Hair follicular keratinocyte (primary cell): ENCODE data around the gene IQCC. TPM values are rescaled to one million over a fixed set of nuclear protein-coding genes. Genes with fewer than 3 reads are reported as not detected.

Source experiments
- total RNA-seq: library from RNA; depleted of rRNA; stranded (reverse); fragments of >200 nt; gene quantifications from 2 replicates; pipeline ENCODE4 v1.2.3, GENCODE V29; 2015

Gene IQCC
- total RNA-seq, result 0.94 and 4.3 TPM in 2 replicates

DNA sequence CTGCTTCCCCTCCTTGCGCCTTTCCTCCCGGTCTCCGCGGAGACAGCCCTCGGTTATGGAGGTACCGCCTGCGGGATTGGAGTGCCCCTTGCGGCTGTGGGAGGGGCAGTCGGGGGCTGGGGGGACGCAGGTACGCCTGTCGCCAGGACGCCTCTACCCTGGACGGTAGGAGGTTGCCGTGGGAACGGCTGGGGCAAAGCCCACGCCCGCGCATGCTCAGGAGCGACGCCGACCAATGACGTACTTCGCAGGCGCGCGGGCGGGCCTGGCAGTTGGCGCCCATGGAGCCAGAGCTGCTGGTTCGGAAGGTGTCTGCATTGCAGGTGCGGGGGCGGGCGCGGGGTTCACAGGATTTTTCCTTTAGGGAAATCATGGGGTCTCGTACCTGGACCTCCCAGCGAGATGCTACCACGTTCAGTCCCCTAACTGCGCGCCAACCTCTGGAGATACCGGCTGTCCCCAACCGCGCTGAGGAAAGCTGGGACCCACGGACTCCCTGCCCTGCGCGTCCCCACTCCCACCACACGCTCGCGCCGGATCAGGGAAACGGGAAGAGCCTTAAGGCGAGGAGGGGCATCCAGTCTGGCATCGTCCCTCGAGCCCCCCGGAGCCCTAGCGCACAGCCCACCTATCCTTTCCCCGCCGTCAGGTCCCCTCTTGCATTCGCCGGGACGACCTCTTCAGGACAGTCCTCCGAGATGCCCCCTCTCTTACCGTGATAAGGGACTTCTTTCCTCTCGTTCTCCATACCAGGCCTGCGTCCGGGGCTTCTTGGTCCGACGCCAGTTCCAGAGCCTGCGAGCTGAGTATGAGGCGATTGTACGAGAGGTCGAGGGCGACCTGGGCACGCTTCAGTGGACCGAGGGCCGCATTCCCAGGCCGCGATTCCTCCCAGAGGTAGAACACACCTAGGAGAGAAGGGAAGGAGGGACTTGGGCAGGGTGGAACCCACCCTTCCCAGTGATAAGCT lies at the start of gene IQCC:
IQCC (plus strand) TSS at position 271 of the 970 bp plus-strand sequence; CDS start at position 282, 11 bp downstream.

DNA sequence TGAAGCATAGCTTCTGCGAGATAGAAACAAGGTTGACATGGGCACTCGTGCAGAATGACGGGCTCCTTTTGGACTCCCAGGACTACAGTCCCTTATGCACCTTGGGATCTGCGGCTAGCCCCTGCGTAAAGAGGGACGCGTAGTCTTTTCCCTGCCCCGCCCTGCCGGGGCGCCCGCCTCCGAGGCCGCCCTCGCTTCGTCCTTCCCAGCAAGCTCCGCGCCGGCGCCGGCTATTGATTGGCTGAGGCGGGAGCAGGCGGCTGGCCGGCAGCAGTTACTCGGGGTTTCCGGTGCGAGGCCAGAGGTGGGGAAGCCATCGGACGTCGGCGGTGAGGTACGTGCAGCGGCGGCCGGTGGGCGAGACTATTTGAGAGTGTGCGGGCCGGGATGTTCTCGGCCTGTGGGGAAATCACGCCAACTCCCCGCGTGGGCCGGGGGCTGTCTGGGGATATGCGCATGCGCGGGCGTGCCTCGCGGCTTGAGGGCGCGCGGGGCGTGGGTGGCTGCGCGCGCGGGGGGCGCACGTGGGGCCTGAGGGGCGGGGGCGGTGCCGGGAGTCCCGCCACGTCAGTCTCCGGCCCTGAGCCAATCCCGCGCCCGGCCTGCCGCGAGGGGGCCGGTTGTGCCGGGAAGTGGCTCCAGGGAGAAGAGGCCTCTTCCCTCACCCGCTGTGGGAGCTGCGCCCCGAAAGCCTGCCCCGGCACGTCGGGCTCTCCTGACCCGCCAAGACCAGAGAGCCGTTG lies 25.9 kb upstream of the IQCC start, which contains the start of gene TXLNA:
TXLNA (plus strand) TSS at position 233 of the 743 bp plus-strand sequence. CDS start 671 bp downstream, outside the sequence.

DNA sequence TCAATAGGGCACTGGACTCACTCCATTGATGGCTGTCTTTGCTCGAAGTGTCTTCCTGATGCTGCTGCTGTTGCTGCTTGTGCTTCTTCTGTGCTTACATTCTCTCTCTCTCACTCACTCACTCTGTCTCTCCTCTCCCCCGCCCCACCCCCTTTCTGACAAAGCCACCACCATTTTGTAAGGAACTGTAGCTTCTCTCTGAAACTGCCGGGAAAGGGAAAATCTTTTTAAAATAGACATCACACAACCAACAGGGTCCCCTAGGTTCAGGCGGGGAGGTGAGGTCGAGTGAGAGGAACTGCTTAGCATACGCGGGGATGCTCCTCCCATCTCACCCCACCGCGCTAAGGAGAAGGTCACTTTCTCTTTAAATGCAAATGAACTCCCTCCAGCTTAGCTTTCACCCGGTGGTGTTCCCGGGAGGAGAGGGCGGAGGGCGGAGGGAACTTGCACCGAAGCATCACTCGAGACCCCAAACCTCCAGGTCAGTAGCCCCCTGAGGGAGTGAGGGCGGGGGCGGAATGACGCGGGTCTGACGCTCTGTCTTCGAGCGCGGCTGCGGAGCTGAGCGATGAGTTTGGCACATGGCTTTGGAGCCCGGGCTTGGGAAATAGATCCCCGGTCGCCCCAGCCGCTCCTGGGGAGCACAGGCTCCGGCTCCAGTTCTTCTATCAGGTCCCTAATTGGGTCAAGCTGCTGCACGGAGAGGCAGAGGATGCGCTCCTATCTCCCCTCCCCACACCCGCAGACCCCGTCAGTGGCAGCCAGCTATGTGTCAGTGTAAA lies 5.1 kb upstream of the IQCC start, which contains the start of gene CCDC28B:
CCDC28B (plus strand) TSS at position 370 of the 785 bp plus-strand sequence. CDS start 1,341 bp downstream, outside the sequence.

DNA sequence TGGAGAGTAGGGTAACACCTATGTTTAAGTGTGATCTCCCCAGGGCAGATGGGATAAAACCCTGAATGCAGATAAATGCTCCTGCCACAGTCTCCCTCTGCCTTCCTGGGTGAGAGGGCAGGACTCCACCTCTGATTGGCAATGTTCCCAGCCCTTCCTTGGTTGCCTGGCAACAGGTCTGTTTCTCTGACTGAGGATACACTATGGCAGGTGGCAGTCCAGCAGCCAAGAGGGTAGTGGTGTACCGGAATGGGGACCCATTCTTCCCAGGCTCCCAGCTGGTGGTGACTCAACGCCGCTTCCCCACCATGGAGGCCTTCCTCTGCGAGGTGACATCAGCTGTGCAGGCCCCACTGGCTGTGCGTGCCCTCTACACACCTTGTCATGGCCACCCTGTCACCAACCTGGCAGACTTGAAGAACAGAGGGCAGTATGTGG lies 3.4 kb downstream of the IQCC start, which contains the start of gene DCDC2B:
DCDC2B (plus strand) TSS at position 199 of the 438 bp plus-strand sequence; CDS start at position 204, 5 bp downstream.

DNA sequence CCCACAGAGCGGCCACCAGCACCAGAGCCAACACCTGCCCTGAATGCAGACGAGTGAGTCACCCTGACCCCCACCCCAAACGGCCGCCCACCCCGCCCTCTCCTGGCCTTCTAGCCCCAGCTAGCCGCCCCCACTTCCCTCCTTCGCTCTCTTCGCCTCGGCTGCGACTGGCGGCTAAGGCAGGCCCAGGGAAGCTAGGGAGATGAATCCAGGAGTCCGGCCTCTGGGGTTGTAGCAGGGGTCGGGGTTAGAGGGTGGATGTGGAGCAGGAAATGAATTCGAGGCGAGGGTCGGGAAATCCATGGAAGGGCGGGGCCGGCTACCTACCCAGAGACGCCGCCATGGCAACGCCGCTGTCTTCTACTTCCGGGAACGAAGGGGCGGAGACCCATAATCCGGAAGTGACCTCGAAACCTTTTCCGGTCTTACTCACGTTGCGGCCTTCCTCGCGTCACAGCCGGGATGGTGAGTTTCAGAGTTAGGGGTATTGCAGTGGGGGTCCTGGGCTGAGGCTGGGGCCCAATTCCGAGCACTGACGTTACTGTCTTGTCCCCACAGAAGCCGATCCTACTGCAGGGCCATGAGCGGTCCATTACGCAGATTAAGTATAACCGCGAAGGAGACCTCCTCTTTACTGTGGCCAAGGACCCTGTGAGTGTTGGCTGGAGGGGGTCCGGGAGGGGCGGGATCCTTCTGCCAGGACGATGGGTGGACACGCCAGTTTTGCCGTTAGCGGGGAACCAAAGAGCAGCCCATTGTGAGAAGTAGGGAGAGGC lies 16.7 kb downstream of the IQCC start, which contains the start of the genes EIF3I and TMEM234:
EIF3I (plus strand) TSS at position 428 of the 776 bp plus-strand sequence; CDS start at position 463, 35 bp downstream.
TMEM234 (minus strand) TSS at position 374 of the 776 bp plus-strand sequence; CDS start at position 343, 31 bp downstream.

DNA sequence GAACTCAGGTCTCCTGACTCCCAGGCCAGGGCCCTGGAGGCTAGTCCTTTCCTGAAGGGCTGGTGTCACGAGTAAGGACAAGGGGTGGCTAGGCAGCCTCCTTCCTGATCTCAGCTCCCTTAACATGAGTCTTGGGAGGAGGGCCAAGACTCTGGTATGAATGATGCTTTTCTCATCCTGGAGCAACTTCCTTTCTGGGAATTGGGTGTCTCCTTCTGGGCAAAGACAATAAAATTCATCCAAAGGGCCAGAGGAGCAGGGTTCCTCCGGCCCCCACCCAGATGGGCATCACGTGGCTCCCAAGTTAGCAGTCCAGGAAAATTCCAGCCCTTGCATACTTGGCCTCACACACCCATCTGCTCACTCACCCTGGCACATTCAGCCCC lies 41.4 kb downstream of the IQCC start, which contains the start of gene FAM167B:
FAM167B (plus strand) TSS at position 335 of the 386 bp plus-strand sequence. CDS start 200 bp downstream, outside the sequence.

DNA sequence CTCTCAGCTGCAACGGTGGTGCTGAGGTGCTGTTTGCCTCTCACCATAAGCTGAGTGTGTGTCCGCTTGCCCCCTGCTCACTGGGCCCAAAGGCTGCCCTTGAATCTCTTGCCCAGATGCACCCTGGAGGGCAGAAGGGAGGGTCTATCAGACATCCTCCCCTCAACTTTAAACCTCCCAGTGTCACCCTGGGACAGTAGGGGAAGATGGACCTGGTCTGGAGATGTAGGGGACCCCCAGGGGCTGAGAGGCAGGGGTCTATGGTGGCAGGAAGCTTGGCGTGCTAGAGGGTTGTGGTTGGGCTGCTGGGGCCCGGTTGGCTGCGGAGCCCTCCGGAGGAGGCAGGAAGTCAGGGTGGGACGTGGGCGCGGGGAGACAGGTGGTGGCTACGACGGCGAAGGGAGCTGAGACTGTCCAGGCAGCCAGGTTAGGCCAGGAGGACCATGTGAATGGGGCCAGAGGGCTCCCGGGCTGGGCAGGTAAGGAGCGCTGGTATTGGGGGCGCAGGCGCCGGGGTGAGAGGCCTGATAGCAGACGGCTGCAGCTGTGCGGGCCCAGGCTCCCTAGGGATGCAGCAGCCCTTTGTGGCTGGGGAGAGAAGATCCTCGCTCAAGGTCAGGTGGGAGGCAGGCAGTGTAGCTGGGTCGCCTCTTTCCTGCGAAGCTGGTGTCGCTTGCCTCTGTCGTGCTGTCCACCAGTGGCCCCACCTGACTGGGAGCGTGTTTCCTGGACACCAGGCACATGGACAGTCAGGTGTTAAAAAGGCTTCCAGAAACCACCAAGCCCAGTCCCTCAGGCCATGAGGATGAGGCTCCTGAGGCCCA lies 45.6 kb downstream of the IQCC start, which contains the start of gene LCK:
LCK (plus strand) TSS at position 373 of the 824 bp plus-strand sequence. CDS start 23,065 bp downstream, outside the sequence.

Other genes starting within 250 kb of the IQCC start
- 70.8 and 87.9 TPM in 2 replicates for gene KHDRBS1, start 191.8 kb upstream of the IQCC start, total RNA-seq
- 5.2 and 6.1 TPM in 2 replicates for gene TMEM39B, start 132.7 kb upstream of the IQCC start, total RNA-seq
- gene KPNA6, start 97.6 kb upstream of the IQCC start, total RNA-seq, result 37.1 and 43.7 TPM in 2 replicates
- 44.2 and 46.2 TPM in 2 replicates for gene TXLNA, start 26.0 kb upstream of the IQCC start, total RNA-seq
- gene CCDC28B, start 5.1 kb upstream of the IQCC start, total RNA-seq, result 9.0 and 10.8 TPM in 2 replicates
- not detected in 2 replicates for gene DCDC2B, start 3.4 kb downstream of the IQCC start, total RNA-seq
- gene TMEM234, start 16.7 kb downstream of the IQCC start, total RNA-seq, result 7.2 and 13.5 TPM in 2 replicates
- gene EIF3I, start 16.7 kb downstream of the IQCC start, total RNA-seq, result 421 and 448 TPM in 2 replicates
- gene FAM167B, start 41.6 kb downstream of the IQCC start, total RNA-seq, result not detected in 2 replicates
- 0.84 and 0.86 TPM in 2 replicates for gene LCK, start 45.6 kb downstream of the IQCC start, total RNA-seq
- 70.8 and 91.0 TPM in 2 replicates for gene HDAC1, start 86.4 kb downstream of the IQCC start, total RNA-seq
- 11.9 and 18.0 TPM in 2 replicates for gene MARCKSL1, start 130.6 kb downstream of the IQCC start, total RNA-seq
- 1.2 and 1.5 TPM in 2 replicates for gene FAM229A, start 156.8 kb downstream of the IQCC start, total RNA-seq
- not detected in 2 replicates for gene TSSK3, start 156.9 kb downstream of the IQCC start, total RNA-seq
- gene BSDC1, start 188.8 kb downstream of the IQCC start, total RNA-seq, result 34.3 and 51.9 TPM in 2 replicates